ENCODE results near the gene ZNF280B.
A peak's percentile ranks its signal among the peaks of the same experiment; 100 is the strongest.

ZNF280B gene

DNA sequence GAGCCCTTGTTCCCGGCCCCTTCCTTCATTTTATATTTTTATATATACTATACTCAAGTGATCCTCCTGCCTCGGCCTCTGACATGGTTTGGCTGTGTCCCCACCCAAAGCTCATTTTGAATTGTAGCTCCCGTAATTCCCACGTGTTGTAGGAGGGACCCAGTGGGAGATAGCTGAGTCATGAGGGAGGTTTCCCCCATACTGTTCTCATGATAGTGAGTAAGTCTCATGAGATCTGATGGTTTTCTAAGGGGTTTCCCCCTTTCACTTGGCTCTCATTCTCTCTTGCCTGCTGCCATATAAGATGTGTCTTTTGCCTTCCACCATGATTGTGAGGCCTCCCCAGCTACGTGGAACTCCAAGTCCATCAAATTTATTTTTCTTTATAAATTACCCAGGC is 18.8 kb upstream of the ZNF280B start:
- no peak for DNase-seq (ENCODE audit: low read depth)
- TF ChIP-seq, protein P1, sequence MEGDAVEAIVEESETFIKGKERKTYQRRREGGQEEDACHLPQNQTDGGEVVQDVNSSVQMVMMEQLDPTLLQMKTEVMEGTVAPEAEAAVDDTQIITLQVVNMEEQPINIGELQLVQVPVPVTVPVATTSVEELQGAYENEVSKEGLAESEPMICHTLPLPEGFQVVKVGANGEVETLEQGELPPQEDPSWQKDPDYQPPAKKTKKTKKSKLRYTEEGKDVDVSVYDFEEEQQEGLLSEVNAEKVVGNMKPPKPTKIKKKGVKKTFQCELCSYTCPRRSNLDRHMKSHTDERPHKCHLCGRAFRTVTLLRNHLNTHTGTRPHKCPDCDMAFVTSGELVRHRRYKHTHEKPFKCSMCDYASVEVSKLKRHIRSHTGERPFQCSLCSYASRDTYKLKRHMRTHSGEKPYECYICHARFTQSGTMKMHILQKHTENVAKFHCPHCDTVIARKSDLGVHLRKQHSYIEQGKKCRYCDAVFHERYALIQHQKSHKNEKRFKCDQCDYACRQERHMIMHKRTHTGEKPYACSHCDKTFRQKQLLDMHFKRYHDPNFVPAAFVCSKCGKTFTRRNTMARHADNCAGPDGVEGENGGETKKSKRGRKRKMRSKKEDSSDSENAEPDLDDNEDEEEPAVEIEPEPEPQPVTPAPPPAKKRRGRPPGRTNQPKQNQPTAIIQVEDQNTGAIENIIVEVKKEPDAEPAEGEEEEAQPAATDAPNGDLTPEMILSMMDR (conservative IDR thresholded peaks at IDR 0.05; ENCODE audit: low read depth, low read length), result no peak
- no peak overlapping the region for H3K4me3 ChIP-seq (ENCODE audit: low read length)

DNA sequence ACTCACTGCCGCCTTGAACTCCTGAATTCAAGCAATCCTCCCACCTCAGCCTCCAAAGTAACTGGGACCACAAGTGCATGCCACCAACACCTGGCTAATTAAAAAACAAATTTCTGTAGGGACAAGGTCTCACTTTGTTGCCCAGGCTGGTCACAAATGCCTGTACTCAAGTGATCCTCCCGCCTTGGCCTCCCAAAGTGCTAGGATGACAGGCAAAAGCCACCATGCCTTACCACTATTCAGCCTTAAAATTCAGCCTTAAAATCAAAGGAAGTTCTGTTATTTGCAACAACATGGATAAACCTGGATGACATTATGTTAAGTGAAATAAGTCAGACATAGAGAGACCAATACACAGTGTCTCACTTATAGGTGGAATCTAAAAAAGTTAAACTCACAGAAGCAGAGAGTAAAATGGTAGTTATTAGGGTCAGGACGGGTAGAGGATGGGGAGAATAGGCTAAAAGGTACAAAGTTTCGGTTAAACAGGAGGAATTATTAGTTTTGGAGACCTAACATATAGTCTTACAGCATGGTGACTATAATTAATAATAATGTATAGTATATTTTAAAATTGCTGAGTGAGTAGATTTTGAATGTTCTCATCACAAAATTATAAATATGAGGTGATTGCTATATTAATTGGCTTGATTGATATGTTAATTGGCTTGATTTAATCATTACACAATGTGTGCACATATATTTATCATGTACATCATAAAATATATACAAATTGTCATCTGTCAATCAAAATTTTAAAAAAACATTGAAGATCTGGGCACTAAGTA is 17.8 kb upstream of the ZNF280B start:
- H3K4me3 ChIP-seq (ENCODE audit: low read length), result no peak overlapping the region
- no peak for DNase-seq (ENCODE audit: low read depth)
- TF ChIP-seq, protein P1 (conservative IDR thresholded peaks at IDR 0.05; ENCODE audit: low read depth, low read length), result no peak

DNA sequence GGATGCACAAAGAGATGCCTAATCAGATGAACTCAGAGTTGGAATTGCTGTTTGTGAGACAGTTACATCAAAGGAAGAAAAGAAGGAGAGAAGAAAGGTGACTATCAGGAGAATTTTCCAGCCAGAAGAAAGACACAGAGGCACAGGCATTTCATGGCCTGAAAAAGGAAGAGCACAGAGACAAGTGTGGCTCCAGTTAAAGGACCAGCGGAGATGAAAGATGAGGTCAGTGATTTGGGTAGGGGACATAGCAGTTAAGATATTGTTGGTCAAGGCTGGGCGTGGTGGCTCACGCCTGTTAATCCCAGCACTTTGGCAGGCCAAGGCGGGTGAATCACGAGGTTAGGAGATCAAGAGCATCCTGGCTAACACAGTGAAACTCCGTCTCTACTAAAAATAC is 15.0 kb upstream of the ZNF280B start:
- no peak overlapping the region for H3K4me3 ChIP-seq (ENCODE audit: low read length)
- TF ChIP-seq, protein P1 (conservative IDR thresholded peaks at IDR 0.05; ENCODE audit: low read depth, low read length), result no peak
- no peak for DNase-seq (ENCODE audit: low read depth)

DNA sequence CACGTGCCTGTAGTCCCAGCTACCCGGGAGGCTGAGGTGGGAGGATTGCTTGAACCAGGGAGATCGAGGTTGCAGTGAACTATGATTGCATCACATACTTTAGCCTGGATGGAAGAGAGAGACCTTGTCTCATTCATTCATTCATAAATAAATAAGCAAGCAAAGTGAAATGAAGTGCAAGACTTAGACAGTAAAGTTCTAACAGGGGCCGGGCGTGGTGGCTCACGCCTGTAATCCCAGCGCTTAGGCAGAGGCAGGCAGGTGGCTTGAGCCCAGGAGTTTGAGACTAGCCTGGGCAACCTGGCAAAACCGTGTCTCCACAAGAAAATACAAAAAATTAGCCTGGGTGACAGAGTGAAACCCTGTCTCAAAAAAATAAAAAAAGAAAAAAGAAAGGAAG is 13.1 kb upstream of the ZNF280B start:
- TF ChIP-seq, protein P1 (conservative IDR thresholded peaks at IDR 0.05; ENCODE audit: low read depth, low read length), result no peak
- H3K4me3 ChIP-seq (ENCODE audit: low read length), result no peak overlapping the region
- DNase-seq (ENCODE audit: low read depth), result no peak

GRCh38 chr22:22520667-22521602 is 12.4 kb upstream of the ZNF280B start:
- DNase-seq (ENCODE audit: low read depth), result peak; percentile 9
- TF ChIP-seq, protein P1 (conservative IDR thresholded peaks at IDR 0.05; ENCODE audit: low read depth, low read length), result no peak
- H3K4me3 ChIP-seq (ENCODE audit: low read length), result no peak overlapping the region

- peak within 1 kb of the TSS; percentile 34 for H3K4me3 ChIP-seq (ENCODE audit: low read length)
- DNase-seq (ENCODE audit: low read depth), result no peak
- TF ChIP-seq, protein P1 (conservative IDR thresholded peaks at IDR 0.05; ENCODE audit: low read depth, low read length), result no peak
Measured at GRCh38 chr22:22520020-22520656, 11.6 kb upstream of the ZNF280B start, which contains the start of gene ZNF280A. Gene ZNF280A (minus strand): TSS chr22:22520270. CDS start chr22:22515630, 4,640 bp downstream.
